Cardiac muscle cell (in vitro differentiated cells and primary cell): ENCODE data around the gene OR51I2. TPM values are rescaled to one million over a fixed set of nuclear protein-coding genes. Genes with fewer than 3 reads are reported as not detected.

ENCODE experiments used
- DNase-seq, 2 donors: peaks; one replicate each; pipeline versions ENCODE4 v3.0.0 to v3.0.0-alpha.2; 2010 to 2017; ENCODE audit warnings: low read depth in 1 of 2, low spot score in 1 of 2
- H3K27ac ChIP-seq: fragments of 200-600 bp; sonication (generic); 2 replicates; pipeline ENCODE4 v1.5.1; 2016
- H3K27me3 ChIP-seq: fragments of 200-600 bp; sonication (generic); 2 replicates; pipeline ENCODE4 v1.6.0; 2016; ENCODE audit warnings: control low read depth
- H3K36me3 ChIP-seq: fragments of 200-600 bp; sonication (generic); 2 replicates; pipeline ENCODE4 v1.5.1; 2016; ENCODE audit warnings: control low read depth
- H3K4me1 ChIP-seq: fragments of 200-600 bp; sonication (generic); 2 replicates; pipeline ENCODE4 v1.8.1; 2017; ENCODE audit warnings: low read depth, mild to moderate bottlenecking, mixed run types
- H3K4me3 ChIP-seq: fragments of 200-600 bp; sonication (generic); 2 replicates; pipeline ENCODE4 v1.5.1; 2016; ENCODE audit warnings: mild to moderate bottlenecking
- H3K9me3 ChIP-seq: fragments of 200-600 bp; sonication (generic); 2 replicates; pipeline ENCODE4 v1.5.1; 2017; ENCODE audit warnings: low read depth, mild to moderate bottlenecking, control low read depth
- polyA plus RNA-seq: library from polyadenylated mRNA; unstranded; fragments of >200 nt; fragmentation: Nextera tagmentation; extraction: Ambion mirVana; gene quantifications from 2 replicates; pipeline ENCODE4 v1.2.1, GENCODE V29; 2016
- total RNA-seq: library from RNA; depleted of rRNA; stranded (reverse); fragments of >200 nt; gene quantifications from 2 replicates; pipeline ENCODE4 v1.2.3, GENCODE V29; 2016
- TF ChIP-seq, protein P1 (sequence below): IDR thresholded peaks from 2 replicates; pipeline ENCODE4 v1.5.1; 2012; ENCODE audit warnings: low read depth, mild to moderate bottlenecking, low read length

OR51I2 gene
- total and polyA plus RNA-seq, 2 experiments from 2014 or later = not detected

DNA sequence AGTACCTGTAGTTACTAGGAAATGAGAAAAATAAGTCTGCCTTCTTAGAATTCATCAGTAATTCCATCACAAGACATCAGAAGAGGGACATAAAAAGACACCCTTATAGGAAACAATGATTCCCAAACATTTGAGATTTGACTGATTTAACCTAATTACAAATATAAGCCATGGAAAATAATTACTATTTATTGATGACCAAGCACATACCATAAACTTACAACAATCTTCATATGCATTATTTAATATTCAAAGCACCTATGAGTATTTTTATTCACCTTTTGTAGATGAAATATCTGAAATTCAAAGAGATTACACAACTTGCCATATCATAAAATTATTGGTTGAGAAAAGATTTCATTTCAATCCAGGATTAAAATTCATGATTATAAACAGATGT lies 24.8 kb downstream of the OR51I2 start:
- Histone ChIP-seq H3K9me3 (no peaks in the 10 kb centered on the region), H3K27me3 (no peaks in the 10 kb centered on the region), H3K4me1 (no peaks in the 10 kb centered on the region), H3K36me3 (no peaks in the 10 kb centered on the region), H3K27ac (no peak overlapping the region), H3K4me3 (no peak overlapping the region)
- no peak for DNase-seq
- TF ChIP-seq, protein P1, sequence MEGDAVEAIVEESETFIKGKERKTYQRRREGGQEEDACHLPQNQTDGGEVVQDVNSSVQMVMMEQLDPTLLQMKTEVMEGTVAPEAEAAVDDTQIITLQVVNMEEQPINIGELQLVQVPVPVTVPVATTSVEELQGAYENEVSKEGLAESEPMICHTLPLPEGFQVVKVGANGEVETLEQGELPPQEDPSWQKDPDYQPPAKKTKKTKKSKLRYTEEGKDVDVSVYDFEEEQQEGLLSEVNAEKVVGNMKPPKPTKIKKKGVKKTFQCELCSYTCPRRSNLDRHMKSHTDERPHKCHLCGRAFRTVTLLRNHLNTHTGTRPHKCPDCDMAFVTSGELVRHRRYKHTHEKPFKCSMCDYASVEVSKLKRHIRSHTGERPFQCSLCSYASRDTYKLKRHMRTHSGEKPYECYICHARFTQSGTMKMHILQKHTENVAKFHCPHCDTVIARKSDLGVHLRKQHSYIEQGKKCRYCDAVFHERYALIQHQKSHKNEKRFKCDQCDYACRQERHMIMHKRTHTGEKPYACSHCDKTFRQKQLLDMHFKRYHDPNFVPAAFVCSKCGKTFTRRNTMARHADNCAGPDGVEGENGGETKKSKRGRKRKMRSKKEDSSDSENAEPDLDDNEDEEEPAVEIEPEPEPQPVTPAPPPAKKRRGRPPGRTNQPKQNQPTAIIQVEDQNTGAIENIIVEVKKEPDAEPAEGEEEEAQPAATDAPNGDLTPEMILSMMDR = no peak

DNA sequence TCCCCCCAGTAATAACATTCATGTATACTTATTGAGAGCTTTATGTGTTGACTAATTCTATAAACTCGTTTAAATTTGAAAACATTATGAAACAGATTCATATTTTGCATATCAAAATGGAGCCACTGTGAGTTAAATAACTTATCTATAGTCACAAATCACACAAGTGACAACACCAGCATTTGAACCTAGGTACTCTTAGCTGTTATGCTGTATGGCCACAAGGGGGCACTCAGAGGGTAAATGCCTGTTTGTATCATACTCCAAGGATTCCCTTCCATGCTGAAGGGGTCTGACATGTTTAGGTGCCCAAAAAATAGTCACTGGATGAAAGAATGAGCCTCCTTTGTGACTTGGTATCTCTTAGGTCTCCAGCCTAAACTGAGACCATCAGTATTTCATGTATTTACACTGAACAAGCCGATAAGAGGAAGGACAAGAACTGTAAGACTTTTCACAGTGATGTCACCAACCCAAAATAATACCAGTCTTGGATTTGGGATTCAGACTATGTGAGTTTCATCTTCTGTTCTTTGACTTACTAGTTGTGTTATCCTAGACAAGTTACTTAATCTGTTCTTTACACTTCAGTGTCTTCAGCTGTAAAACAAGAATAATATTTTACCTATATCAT lies 27.2 kb downstream of the OR51I2 start:
- H3K36me3 ChIP-seq = no peaks in the 10 kb centered on the region
- no peak overlapping the region for H3K27ac ChIP-seq
- no peaks in the 10 kb centered on the region for H3K9me3 ChIP-seq
- no peaks in the 10 kb centered on the region for H3K4me1 ChIP-seq
- TF ChIP-seq, protein P1 = peak; percentile 83
- peak; percentile 62 to 74 for DNase-seq
- H3K4me3 ChIP-seq = no peak overlapping the region
- H3K27me3 ChIP-seq = no peaks in the 10 kb centered on the region

DNA sequence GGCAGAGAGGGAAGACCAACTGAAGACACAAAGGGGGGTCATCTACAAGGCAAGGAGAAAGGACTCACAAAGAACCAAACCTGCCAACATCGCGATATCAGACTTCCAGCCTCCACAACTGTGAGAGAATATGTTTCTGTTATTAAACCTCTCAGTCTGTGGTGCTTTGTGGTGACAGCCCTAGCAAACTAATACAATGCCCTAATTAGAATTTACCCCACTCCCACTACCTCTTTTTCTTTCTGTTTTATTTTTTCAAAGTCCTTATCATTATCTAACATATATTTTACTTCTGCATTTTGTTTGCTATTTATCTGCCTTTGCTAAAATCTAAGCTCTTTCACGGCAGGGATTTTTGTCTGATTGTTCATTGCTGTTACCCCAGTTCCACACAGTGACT lies 36.9 kb downstream of the OR51I2 start:
- no peak overlapping the region for H3K27ac ChIP-seq
- H3K9me3 ChIP-seq = no peaks in the 10 kb centered on the region
- H3K36me3 ChIP-seq = no peaks in the 10 kb centered on the region
- H3K4me3 ChIP-seq = no peak overlapping the region
- no peaks in the 10 kb centered on the region for H3K27me3 ChIP-seq
- no peak for DNase-seq
- no peaks in the 10 kb centered on the region for H3K4me1 ChIP-seq
- TF ChIP-seq, protein P1 = no peak

DNA sequence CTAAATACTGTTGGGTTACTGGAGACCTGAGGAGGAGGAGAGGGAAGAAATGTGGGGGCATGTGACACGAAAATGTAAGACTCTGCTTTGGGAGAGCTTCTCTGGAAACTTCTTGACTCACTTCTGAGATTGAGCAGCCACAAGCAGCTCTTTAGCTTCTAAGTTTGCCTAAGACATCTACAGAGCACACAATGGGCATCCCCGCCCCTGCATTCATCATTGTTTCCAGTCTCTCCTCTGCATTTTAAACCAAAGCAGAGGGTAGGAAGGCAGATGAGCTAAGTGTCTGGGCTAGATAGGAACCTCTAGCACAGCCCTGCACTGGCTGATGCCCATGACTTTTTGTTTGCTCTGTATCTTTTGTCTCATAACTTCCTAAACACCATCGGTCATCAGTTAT lies 37.3 kb downstream of the OR51I2 start:
- DNase-seq = no peak
- no peak overlapping the region for H3K27ac ChIP-seq
- no peaks in the 10 kb centered on the region for H3K27me3 ChIP-seq
- no peaks in the 10 kb centered on the region for H3K4me1 ChIP-seq
- TF ChIP-seq, protein P1 = no peak
- no peaks in the 10 kb centered on the region for H3K36me3 ChIP-seq
- H3K4me3 ChIP-seq = no peak overlapping the region
- H3K9me3 ChIP-seq = no peaks in the 10 kb centered on the region

DNA sequence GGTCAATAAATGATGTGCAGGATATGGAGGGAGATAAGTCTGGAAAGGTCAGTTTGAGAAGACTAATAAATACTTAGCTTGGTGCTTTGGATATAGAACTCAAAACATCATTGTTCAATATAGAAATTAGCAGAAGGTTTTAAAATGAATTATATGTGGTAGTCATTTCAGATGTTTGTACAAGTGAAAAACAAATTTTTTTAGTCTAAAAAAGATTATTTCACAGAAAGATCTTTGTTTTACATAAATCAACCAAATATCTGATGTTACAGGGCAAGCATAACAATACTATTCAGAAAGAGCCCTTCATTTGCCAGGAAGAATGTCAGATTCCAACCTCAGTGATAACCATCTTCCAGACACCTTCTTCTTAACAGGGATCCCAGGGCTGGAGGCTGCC lies 39.3 kb downstream of the OR51I2 start, which contains the start of gene OR52D1:
OR52D1 (plus strand) TSS at position 301 of the 400 bp plus-strand sequence; CDS start at position 323, 22 bp downstream.
- no peak within 1 kb of the TSS for H3K4me3 ChIP-seq
- no peak for DNase-seq
- no peak within 1 kb of the TSS for H3K27ac ChIP-seq
- H3K4me1 ChIP-seq = no peaks in the 10 kb centered on the region
- TF ChIP-seq, protein P1 = no peak
- H3K9me3 ChIP-seq = no peaks in the 10 kb centered on the region
- H3K36me3 ChIP-seq = no peaks in the 10 kb centered on the region
- no peaks in the 10 kb centered on the region for H3K27me3 ChIP-seq
